ENCODE results near the gene SORCS2.

GRCh38 chr4:7410446-7410845, 218.1 kb downstream of the SORCS2 start:
- TF ChIP-seq CTCF (IDR thresholded peaks at IDR 0.05) (no peak), POLR2A (IDR thresholded peaks at IDR 0.05) (no peak)
